ENCODE measurements around the gene TCERG1L. TPM values are rescaled to one million over a fixed set of nuclear protein-coding genes. Genes with fewer than 3 reads are reported as not detected.

The TCERG1L gene
- polyA plus RNA-seq, 1 donor from 2014 or later = 0.53 TPM

DNA sequence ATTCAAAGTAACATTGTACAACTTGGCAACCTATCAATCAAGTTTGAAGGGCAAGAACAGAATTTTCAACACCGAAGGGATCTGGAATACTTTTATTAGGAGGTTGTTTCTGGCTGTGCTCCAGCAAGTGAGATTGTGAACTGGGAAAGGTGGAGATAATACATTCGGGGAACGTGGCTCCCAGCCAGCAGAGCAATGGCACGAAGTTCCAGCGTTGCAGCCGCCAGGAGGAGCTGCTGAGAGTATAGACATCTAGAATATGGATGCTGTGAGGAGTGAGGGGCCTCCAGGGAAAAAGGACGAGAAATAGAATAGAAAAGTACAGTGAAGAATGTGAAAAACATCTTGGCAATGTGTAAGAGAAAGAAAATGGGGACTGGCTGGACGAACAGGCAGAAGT, 69.5 kb downstream of the TCERG1L start:
- Histone ChIP-seq H2AFZ (ENCODE audit: low read depth, low read length) (no peak overlapping the region), H3K79me2 (replicated peaks; ENCODE audit: insufficient read depth, low read length) (no peaks in the 10 kb centered on the region), H3K36me3 (ENCODE audit: insufficient read depth, low read length) (no peaks in the 10 kb centered on the region), H3F3A (ENCODE audit: insufficient read depth, low read length, poor library complexity, severe bottlenecking) (no peaks in the 10 kb centered on the region), H3K4me2 (ENCODE audit: low read length) (no peak overlapping the region), H3K9ac (ENCODE audit: low read length) (no peak overlapping the region), H3K9me2 (ENCODE audit: insufficient read depth, low read length) (no peaks in the 10 kb centered on the region), H3K27me3 (ENCODE audit: insufficient read depth, low read depth, low read length) (no peaks in the 10 kb centered on the region), H3K27ac (ENCODE audit: low read length) (no peak overlapping the region), H4K20me1 (ENCODE audit: insufficient read depth) (no peaks in the 10 kb centered on the region), H3K9me3 (ENCODE audit: low read length) (no peaks in the 10 kb centered on the region), H3K4me3 (ENCODE audit: low read length) (no peak overlapping the region)
- TF ChIP-seq, protein P1, sequence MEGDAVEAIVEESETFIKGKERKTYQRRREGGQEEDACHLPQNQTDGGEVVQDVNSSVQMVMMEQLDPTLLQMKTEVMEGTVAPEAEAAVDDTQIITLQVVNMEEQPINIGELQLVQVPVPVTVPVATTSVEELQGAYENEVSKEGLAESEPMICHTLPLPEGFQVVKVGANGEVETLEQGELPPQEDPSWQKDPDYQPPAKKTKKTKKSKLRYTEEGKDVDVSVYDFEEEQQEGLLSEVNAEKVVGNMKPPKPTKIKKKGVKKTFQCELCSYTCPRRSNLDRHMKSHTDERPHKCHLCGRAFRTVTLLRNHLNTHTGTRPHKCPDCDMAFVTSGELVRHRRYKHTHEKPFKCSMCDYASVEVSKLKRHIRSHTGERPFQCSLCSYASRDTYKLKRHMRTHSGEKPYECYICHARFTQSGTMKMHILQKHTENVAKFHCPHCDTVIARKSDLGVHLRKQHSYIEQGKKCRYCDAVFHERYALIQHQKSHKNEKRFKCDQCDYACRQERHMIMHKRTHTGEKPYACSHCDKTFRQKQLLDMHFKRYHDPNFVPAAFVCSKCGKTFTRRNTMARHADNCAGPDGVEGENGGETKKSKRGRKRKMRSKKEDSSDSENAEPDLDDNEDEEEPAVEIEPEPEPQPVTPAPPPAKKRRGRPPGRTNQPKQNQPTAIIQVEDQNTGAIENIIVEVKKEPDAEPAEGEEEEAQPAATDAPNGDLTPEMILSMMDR (IDR thresholded peaks at IDR 0.05; ENCODE audit: poor library complexity, severe bottlenecking) = peak; percentile 46
- TF ChIP-seq RAD21 (conservative IDR thresholded peaks at IDR 0.05) = peak; percentile 24
- TF ChIP-seq, protein P2, sequence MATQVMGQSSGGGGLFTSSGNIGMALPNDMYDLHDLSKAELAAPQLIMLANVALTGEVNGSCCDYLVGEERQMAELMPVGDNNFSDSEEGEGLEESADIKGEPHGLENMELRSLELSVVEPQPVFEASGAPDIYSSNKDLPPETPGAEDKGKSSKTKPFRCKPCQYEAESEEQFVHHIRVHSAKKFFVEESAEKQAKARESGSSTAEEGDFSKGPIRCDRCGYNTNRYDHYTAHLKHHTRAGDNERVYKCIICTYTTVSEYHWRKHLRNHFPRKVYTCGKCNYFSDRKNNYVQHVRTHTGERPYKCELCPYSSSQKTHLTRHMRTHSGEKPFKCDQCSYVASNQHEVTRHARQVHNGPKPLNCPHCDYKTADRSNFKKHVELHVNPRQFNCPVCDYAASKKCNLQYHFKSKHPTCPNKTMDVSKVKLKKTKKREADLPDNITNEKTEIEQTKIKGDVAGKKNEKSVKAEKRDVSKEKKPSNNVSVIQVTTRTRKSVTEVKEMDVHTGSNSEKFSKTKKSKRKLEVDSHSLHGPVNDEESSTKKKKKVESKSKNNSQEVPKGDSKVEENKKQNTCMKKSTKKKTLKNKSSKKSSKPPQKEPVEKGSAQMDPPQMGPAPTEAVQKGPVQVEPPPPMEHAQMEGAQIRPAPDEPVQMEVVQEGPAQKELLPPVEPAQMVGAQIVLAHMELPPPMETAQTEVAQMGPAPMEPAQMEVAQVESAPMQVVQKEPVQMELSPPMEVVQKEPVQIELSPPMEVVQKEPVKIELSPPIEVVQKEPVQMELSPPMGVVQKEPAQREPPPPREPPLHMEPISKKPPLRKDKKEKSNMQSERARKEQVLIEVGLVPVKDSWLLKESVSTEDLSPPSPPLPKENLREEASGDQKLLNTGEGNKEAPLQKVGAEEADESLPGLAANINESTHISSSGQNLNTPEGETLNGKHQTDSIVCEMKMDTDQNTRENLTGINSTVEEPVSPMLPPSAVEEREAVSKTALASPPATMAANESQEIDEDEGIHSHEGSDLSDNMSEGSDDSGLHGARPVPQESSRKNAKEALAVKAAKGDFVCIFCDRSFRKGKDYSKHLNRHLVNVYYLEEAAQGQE (IDR thresholded peaks at IDR 0.05; ENCODE audit: borderline replicate concordance) = no peak
- TF ChIP-seq POLR2AphosphoS5 (IDR thresholded peaks at IDR 0.05) = no peak
- TF ChIP-seq EP300 (conservative IDR thresholded peaks at IDR 0.05; ENCODE audit: poor library complexity, severe bottlenecking) = no peak
- no peak for TF ChIP-seq EZH2 (IDR thresholded peaks at IDR 0.05; ENCODE audit: borderline replicate concordance, insufficient read depth, low read length, poor library complexity, severe bottlenecking)
- TF ChIP-seq SMC3 (conservative IDR thresholded peaks at IDR 0.05; ENCODE audit: poor library complexity) = peak; percentile 45
- no peak for TF ChIP-seq TAF1 (IDR thresholded peaks at IDR 0.05; ENCODE audit: low read depth)

GRCh38 chr10:131240691-131241090, 70.8 kb downstream of the TCERG1L start:
- Histone ChIP-seq H3K27ac (ENCODE audit: low read length) (no peak overlapping the region), H3K27me3 (ENCODE audit: insufficient read depth, low read depth, low read length) (no peaks in the 10 kb centered on the region), H4K20me1 (ENCODE audit: insufficient read depth) (no peaks in the 10 kb centered on the region), H3K4me3 (ENCODE audit: low read length) (no peak overlapping the region), H3K36me3 (ENCODE audit: insufficient read depth, low read length) (no peaks in the 10 kb centered on the region), H3F3A (ENCODE audit: insufficient read depth, low read length, poor library complexity, severe bottlenecking) (no peaks in the 10 kb centered on the region), H3K4me2 (ENCODE audit: low read length) (no peak overlapping the region), H3K9ac (ENCODE audit: low read length) (no peak overlapping the region), H3K9me2 (ENCODE audit: insufficient read depth, low read length) (no peaks in the 10 kb centered on the region), H3K79me2 (replicated peaks; ENCODE audit: insufficient read depth, low read length) (no peaks in the 10 kb centered on the region), H3K9me3 (ENCODE audit: low read length) (no peaks in the 10 kb centered on the region), H2AFZ (ENCODE audit: low read depth, low read length) (no peak overlapping the region)
- TF ChIP-seq RAD21 (conservative IDR thresholded peaks at IDR 0.05) (no peak), EZH2 (IDR thresholded peaks at IDR 0.05; ENCODE audit: borderline replicate concordance, insufficient read depth, low read length, poor library complexity, severe bottlenecking) (no peak), EP300 (conservative IDR thresholded peaks at IDR 0.05; ENCODE audit: poor library complexity, severe bottlenecking) (no peak), TAF1 (IDR thresholded peaks at IDR 0.05; ENCODE audit: low read depth) (no peak), POLR2AphosphoS5 (IDR thresholded peaks at IDR 0.05) (no peak)
- TF ChIP-seq, protein P1 (IDR thresholded peaks at IDR 0.05; ENCODE audit: poor library complexity, severe bottlenecking) = no peak
